Measurements from ENCODE around the gene LONRF2. TPM values are rescaled to one million over a fixed set of nuclear protein-coding genes. Genes with fewer than 3 reads are reported as not detected.
"Not testable (repeated sequence)": the region's sequence is repeated elsewhere in the genome, so short reads cannot be mapped to it uniquely, and the experiment has no call there.

Gene LONRF2
- total RNA-seq, 1 experiment from 2014 or later = 2.7 TPM

DNA sequence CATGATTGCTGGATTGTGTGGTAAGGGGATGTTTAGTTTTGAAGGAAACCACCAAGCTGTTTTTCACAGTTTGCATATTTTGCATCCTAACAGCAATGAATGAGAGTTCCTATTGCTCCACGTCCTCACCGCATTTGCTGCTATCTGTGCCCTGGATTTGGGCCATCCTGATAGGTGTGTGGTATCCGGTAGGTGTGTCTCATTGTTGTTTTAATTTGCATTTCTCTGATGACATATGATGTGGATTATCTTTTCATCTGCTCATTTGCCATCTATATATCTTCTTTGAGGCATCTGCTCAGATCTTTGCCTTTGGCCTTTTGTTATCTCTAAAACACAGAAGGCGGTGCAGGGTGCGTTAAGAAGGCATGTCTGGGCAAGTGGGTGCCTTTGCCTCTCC is 73.3 kb downstream of the LONRF2 start:
- no peak for DNase-seq
- Histone ChIP-seq H3K4ac (ENCODE audit: low read depth, low read length) (no peak overlapping the region), H2BK15ac (ENCODE audit: low read depth, low read length) (no peak overlapping the region), H4K91ac (ENCODE audit: insufficient read length, low read depth, low read length) (no peak overlapping the region), H4K5ac (ENCODE audit: insufficient read length, low read depth, low read length) (no peak overlapping the region), H2BK120ac (ENCODE audit: low read depth, low read length, poor library complexity, severe bottlenecking) (no peak overlapping the region), H3K27me3 (ENCODE audit: insufficient read depth, low read length) (no peaks in the 10 kb centered on the region), H3K4me1 (ENCODE audit: insufficient read depth, low read length) (no peaks in the 10 kb centered on the region; the same call in 1 of the 2 replicates), H3K56ac (ENCODE audit: insufficient read length, low read depth, low read length) (no peak overlapping the region), H2AK5ac (ENCODE audit: insufficient read length, low read length) (no peak overlapping the region), H2BK5ac (ENCODE audit: insufficient read length, low read length) (no peak overlapping the region), H3K27ac (ENCODE audit: insufficient read length, low read depth, low read length) (no peak overlapping the region), H4K20me1 (ENCODE audit: control insufficient read depth, insufficient read depth, insufficient read length) (no peaks in the 10 kb centered on the region), H2AFZ (ENCODE audit: low read length) (no peak overlapping the region), H2BK12ac (ENCODE audit: insufficient read length, low read depth, low read length) (no peak overlapping the region), H4K8ac (replicated peaks; ENCODE audit: insufficient read length, low read depth, low read length) (no peak overlapping the region), H3T11ph (ENCODE audit: low read length) (no peak overlapping the region), H3K79me1 (ENCODE audit: insufficient read depth, low read depth, low read length, poor library complexity, severe bottlenecking) (no peaks in the 10 kb centered on the region), H3K14ac (ENCODE audit: insufficient read depth, low read length) (no peak overlapping the region), H3K9ac (ENCODE audit: extremely low read depth, insufficient read length, low read length) (no peak overlapping the region), H3K23ac (ENCODE audit: insufficient read length, low read depth, low read length) (no peak overlapping the region), H3K9me3 (ENCODE audit: control insufficient read depth, low read depth, low read length) (no peaks in the 10 kb centered on the region), H3K4me2 (ENCODE audit: insufficient read depth, insufficient read length, low read length) (no peak overlapping the region), H3K18ac (ENCODE audit: insufficient read length, low read depth, low read length) (no peak overlapping the region), H2BK20ac (ENCODE audit: low read depth, low read length, poor library complexity, severe bottlenecking) (no peak overlapping the region), H3K23me2 (ENCODE audit: insufficient read length, low read depth, low read length, poor library complexity, severe bottlenecking) (no peaks in the 10 kb centered on the region), H3K79me2 (ENCODE audit: insufficient read depth, low read length) (no peaks in the 10 kb centered on the region)
- Mint-ChIP-seq H3K4me1 (peaks cover 2 to 12% of the 10 kb centered on the region in 2 experiments), H3K4me3 (no peak overlapping the region), H3K27ac (no peak overlapping the region), H3K9me3 (no peaks in the 10 kb centered on the region), H3K36me3 (ENCODE audit: insufficient read depth in 1 of 3, low read depth in 3 of 3) (no peaks in the 10 kb centered on the region), H3K27me3 (ENCODE audit: low read depth) (peaks cover 19% of the 10 kb centered on the region)
- WGBS (ENCODE audit: extremely low coverage, insufficient read length, low lambda C conversion rate) = no CpG with 5 or more reads among the region's 5 CpGs
- TF ChIP-seq, protein P1, sequence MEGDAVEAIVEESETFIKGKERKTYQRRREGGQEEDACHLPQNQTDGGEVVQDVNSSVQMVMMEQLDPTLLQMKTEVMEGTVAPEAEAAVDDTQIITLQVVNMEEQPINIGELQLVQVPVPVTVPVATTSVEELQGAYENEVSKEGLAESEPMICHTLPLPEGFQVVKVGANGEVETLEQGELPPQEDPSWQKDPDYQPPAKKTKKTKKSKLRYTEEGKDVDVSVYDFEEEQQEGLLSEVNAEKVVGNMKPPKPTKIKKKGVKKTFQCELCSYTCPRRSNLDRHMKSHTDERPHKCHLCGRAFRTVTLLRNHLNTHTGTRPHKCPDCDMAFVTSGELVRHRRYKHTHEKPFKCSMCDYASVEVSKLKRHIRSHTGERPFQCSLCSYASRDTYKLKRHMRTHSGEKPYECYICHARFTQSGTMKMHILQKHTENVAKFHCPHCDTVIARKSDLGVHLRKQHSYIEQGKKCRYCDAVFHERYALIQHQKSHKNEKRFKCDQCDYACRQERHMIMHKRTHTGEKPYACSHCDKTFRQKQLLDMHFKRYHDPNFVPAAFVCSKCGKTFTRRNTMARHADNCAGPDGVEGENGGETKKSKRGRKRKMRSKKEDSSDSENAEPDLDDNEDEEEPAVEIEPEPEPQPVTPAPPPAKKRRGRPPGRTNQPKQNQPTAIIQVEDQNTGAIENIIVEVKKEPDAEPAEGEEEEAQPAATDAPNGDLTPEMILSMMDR (conservative IDR thresholded peaks at IDR 0.05) = no peak

DNA sequence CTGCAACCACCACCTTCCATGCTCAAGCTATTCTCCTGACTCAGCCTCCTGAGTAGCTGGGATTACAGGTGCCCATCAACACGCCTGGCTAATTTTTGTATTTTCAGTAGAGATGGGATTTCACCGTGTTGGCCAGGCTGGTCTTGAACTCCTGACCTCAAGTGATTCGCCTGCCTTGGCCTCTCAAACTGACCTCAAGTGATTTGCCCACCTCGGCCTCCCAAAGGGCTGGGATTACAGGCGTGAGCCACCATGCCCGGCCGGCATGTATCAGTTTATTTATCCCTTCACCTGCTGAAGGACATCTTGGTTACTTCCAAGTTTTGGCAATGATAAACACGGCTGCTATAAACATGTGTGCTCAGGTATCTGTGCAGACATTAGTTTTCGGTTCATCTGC is 73.7 kb downstream of the LONRF2 start:
- not testable (repeated sequence) for DNase-seq; H3K36me3 Mint-ChIP-seq (ENCODE audit: insufficient read depth in 1 of 3, low read depth in 3 of 3); H3K4me3 Mint-ChIP-seq; H3K27ac Mint-ChIP-seq; H3K79me2 ChIP-seq (ENCODE audit: insufficient read depth, low read length); H3K23me2 ChIP-seq (ENCODE audit: insufficient read length, low read depth, low read length, poor library complexity, severe bottlenecking); H3K18ac ChIP-seq (ENCODE audit: insufficient read length, low read depth, low read length); H3K9me3 ChIP-seq (ENCODE audit: control insufficient read depth, low read depth, low read length); H2BK15ac ChIP-seq (ENCODE audit: low read depth, low read length); H3K9me3 Mint-ChIP-seq; H3T11ph ChIP-seq (ENCODE audit: low read length); H3K23ac ChIP-seq (ENCODE audit: insufficient read length, low read depth, low read length); H3K27me3 ChIP-seq (ENCODE audit: insufficient read depth, low read length); H3K14ac ChIP-seq (ENCODE audit: insufficient read depth, low read length); H3K4ac ChIP-seq (ENCODE audit: low read depth, low read length); H2BK12ac ChIP-seq (ENCODE audit: insufficient read length, low read depth, low read length); H2BK5ac ChIP-seq (ENCODE audit: insufficient read length, low read length); H2BK20ac ChIP-seq (ENCODE audit: low read depth, low read length, poor library complexity, severe bottlenecking); H4K5ac ChIP-seq (ENCODE audit: insufficient read length, low read depth, low read length); H2BK120ac ChIP-seq (ENCODE audit: low read depth, low read length, poor library complexity, severe bottlenecking); H3K9ac ChIP-seq (ENCODE audit: extremely low read depth, insufficient read length, low read length); H4K91ac ChIP-seq (ENCODE audit: insufficient read length, low read depth, low read length); H2AK5ac ChIP-seq (ENCODE audit: insufficient read length, low read length); H3K56ac ChIP-seq (ENCODE audit: insufficient read length, low read depth, low read length); H3K4me2 ChIP-seq (ENCODE audit: insufficient read depth, insufficient read length, low read length); H4K8ac ChIP-seq (replicated peaks; ENCODE audit: insufficient read length, low read depth, low read length); H2AFZ ChIP-seq (ENCODE audit: low read length); H3K27ac ChIP-seq (ENCODE audit: insufficient read length, low read depth, low read length); H3K4me1 ChIP-seq (ENCODE audit: insufficient read depth, low read length); H4K20me1 ChIP-seq (ENCODE audit: control insufficient read depth, insufficient read depth, insufficient read length); H3K79me1 ChIP-seq (ENCODE audit: insufficient read depth, low read depth, low read length, poor library complexity, severe bottlenecking)
- Mint-ChIP-seq H3K27me3 (ENCODE audit: low read depth) (peaks cover 21% of the 10 kb centered on the region), H3K4me1 (peaks cover 2 to 12% of the 10 kb centered on the region in 2 experiments)
- no CpG with 5 or more reads among the region's 9 CpGs for WGBS (ENCODE audit: extremely low coverage, insufficient read length, low lambda C conversion rate)

Measured in H9 (cell line).